SHP77 treated with DMSO at 0.1 percent for 48 hours (cell line): ENCODE results near the gene MYL11.
"Not testable (repeated sequence)": the region's sequence is repeated elsewhere in the genome, so short reads cannot be mapped to it uniquely, and the experiment has no call there.

Source experiments
- DNase-seq: peaks from one replicate; lab custom pipeline; 2025; lab: John Stamatoyannopoulos, UW

Gene MYL11

GRCh38 chr16:30374538-30374937, at the start of gene MYL11:
Gene MYL11, plus strand, starts transcription at chr16:30374802. Its CDS starts 56 bp downstream, at chr16:30374858.
- no peak for DNase-seq

- peak; percentile 21 for DNase-seq
These were observed 40.1 kb upstream of the MYL11 start for GRCh38 chr16:30334473-30334989.

GRCh38 chr16:30335028-30335597, 39.5 kb upstream of the MYL11 start:
- peak; percentile 42 for DNase-seq

GRCh38 chr16:30335598-30336474, 38.8 kb upstream of the MYL11 start:
- no peak for DNase-seq

- DNase-seq = not testable (repeated sequence)
These were observed 36.6 kb upstream of the MYL11 start for GRCh38 chr16:30337964-30338357.

GRCh38 chr16:30338715-30339114, 35.9 kb upstream of the MYL11 start:
- not testable (repeated sequence) for DNase-seq

GRCh38 chr16:30340621-30341020, 34.0 kb upstream of the MYL11 start:
- no peak for DNase-seq

- DNase-seq = not testable (repeated sequence)
These were observed 32.6 kb upstream of the MYL11 start for GRCh38 chr16:30341971-30342370.

GRCh38 chr16:30342751-30343490, 31.7 kb upstream of the MYL11 start:
- no peak for DNase-seq

- DNase-seq = not testable (repeated sequence)
These were observed 31.1 kb upstream of the MYL11 start for GRCh38 chr16:30343491-30343820.

- no peak for DNase-seq
These were observed 28.3 kb upstream of the MYL11 start for GRCh38 chr16:30346286-30346685.

- no peak for DNase-seq
These were observed 26.5 kb upstream of the MYL11 start for GRCh38 chr16:30348113-30348512.

- DNase-seq = no peak
These were observed 25.7 kb upstream of the MYL11 start for GRCh38 chr16:30348929-30349328.

- DNase-seq = no peak
These were observed 24.9 kb upstream of the MYL11 start for GRCh38 chr16:30349675-30350074.

GRCh38 chr16:30350134-30350871, 24.3 kb upstream of the MYL11 start:
- DNase-seq = no peak

GRCh38 chr16:30351001-30351441, 23.6 kb upstream of the MYL11 start:
- DNase-seq = no peak

GRCh38 chr16:30351586-30352419, 22.8 kb upstream of the MYL11 start:
- no peak for DNase-seq

- DNase-seq = no peak
These were observed 21.9 kb upstream of the MYL11 start for GRCh38 chr16:30352488-30353401.

GRCh38 chr16:30353438-30354129, 21.0 kb upstream of the MYL11 start:
- no peak for DNase-seq
